ENCODE results near the gene ANKRD10.

DNA sequence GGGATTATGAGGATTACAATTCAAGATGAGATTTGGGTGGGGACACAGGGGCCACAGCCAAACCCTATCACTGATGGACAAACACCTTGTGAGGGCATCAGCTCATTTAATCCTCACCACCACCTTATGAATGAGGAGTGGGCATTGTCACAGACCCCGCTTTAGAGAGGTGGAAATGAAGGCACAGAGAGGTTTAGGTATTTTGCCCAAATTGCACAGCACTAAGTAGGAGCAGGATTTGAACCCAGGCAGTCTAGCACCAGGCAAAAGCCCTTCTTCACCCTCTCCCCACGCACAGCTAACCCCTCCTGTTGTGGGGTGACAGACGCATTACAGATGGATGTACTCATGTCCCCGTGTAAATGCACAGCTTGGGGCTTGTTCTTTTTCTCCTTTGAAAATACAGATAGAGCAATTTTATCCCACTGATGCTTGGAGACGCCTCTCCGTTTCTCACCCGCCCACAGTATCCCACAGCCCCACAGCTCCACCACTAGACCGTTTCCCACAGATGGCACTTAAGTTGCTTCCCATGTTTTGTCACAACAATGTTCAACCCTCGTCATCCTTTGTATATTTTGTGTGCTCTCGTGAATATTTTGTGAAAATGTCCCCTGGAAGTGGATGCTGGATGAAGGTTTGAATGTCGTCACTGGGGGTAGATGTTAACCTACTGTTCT, 48.2 kb downstream of the ANKRD10 start:
- TF ChIP-seq YY1 (IDR thresholded peaks at IDR 0.05; ENCODE audit: insufficient read depth, insufficient read length) (no peak), SUZ12 (IDR thresholded peaks at IDR 0.05; ENCODE audit: extremely low read depth, insufficient read depth, insufficient read length) (no peak)

Data from NT2/D1 (cell line).